Loucy (cell line): ENCODE data around the gene BMI1.

Source experiments
- CTCF ChIP-seq: fragments of 200-600 bp; sonication (generic); conservative IDR thresholded peaks from 2 replicates; pipeline ENCODE4 v1.5.1; 2014; ENCODE audit warnings: mild to moderate bottlenecking, antibody characterized with exemption, low read length
- EZH2phosphoT487 ChIP-seq: fragments of 200-600 bp; IDR thresholded peaks from 2 replicates; pipeline ENCODE4 v1.6.1; 2018; ENCODE audit warnings: antibody characterized with exemption, mild to moderate bottlenecking, moderate library complexity, borderline replicate concordance

- no peak for TF ChIP-seq CTCF
- TF ChIP-seq EZH2phosphoT487: no peak
Observed at GRCh38 chr10:22325272-22326144, 4.6 kb downstream of the BMI1 start.
